ENCODE results near the gene SERPINB4.

- TF ChIP-seq CTCF (IDR thresholded peaks at IDR 0.05; ENCODE audit: low read depth, low read length, poor library complexity, severe bottlenecking) (no peak), EZH2phosphoT487 (IDR thresholded peaks at IDR 0.05; ENCODE audit: borderline replicate concordance, low read length) (no peak)
Measured at GRCh38 chr18:63591725-63592124, 52.3 kb downstream of the SERPINB4 start.
